Measurements from ENCODE around the gene ZNF423. TPM values are rescaled to one million over a fixed set of nuclear protein-coding genes. Genes with fewer than 3 reads are reported as not detected.
"Not testable (repeated sequence)": the region's sequence is repeated elsewhere in the genome, so short reads cannot be mapped to it uniquely, and the experiment has no call there.

ZNF423 gene
- total and polyA plus RNA-seq, 4 donors = 1.1 to 14.8 (median 3.3) TPM

DNA sequence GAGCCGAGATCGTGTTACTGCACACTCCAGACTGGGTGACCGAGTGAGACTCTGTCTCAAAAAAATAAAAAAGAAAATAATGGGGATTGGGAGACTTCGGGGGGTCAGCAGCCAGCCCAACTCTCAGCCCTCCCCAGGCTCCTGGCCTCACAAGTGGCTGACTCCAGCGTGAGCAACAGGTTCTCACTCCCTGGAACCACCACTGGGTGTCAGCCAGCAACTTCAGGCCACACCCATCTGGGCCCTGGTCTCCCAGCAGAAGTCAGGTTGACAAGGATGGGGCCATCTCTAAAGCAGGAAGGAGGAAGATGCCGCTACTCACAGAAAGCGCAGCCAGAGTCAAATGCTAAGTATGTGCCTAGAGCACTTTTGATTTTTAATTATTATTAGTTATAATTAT, 342.9 kb downstream of the ZNF423 start:
- ATAC-seq (ENCODE audit: insufficient read depth, low FRiP score) (no peak), DNase-seq (no peak)
- no peaks in the 10 kb centered on the region for H3K4me1 ChIP-seq (ENCODE audit: control insufficient read depth in 5 of 5, insufficient read depth in 5 of 5, low read length in 5 of 5)
- no peak overlapping the region for H3K4me3 ChIP-seq
- no peaks in the 10 kb centered on the region for H3K9me3 ChIP-seq (ENCODE audit: control insufficient read depth in 4 of 4, insufficient read depth in 3 of 4, low read length in 3 of 4)
- peaks cover 0 to 11% (median 2%) of the 10 kb centered on the region in 4 donors for H3K36me3 ChIP-seq (ENCODE audit: control insufficient read depth in 4 of 4, insufficient read depth in 4 of 4, low read length in 4 of 4)
- no peak for TF ChIP-seq CTCF (IDR thresholded peaks at IDR 0.05; ENCODE audit: control extremely low read depth, extremely low read depth)
- 67 to 74% methylated on average over 7 of the region's 7 CpGs for WGBS, 2 donors
- H3K27ac ChIP-seq (ENCODE audit: low read depth in 1 of 2, low read length in 1 of 2) = no peak overlapping the region
- no peaks in the 10 kb centered on the region for H3K27me3 ChIP-seq (ENCODE audit: control insufficient read depth in 3 of 3, insufficient read depth in 3 of 3, low read length in 2 of 3)
- no peak overlapping the region for H3K9ac ChIP-seq (ENCODE audit: insufficient read depth in 1 of 2, low read length in 2 of 2)

- Histone ChIP-seq H3K9ac (ENCODE audit: insufficient read depth in 1 of 2, low read length in 2 of 2) (no peak overlapping the region), H3K4me3 (no peak overlapping the region), H3K9me3 (ENCODE audit: control insufficient read depth in 4 of 4, insufficient read depth in 3 of 4, low read length in 3 of 4) (no peaks in the 10 kb centered on the region), H3K4me1 (ENCODE audit: control insufficient read depth in 5 of 5, insufficient read depth in 5 of 5, low read length in 5 of 5) (no peaks in the 10 kb centered on the region), H3K27me3 (ENCODE audit: control insufficient read depth in 3 of 3, insufficient read depth in 3 of 3, low read length in 2 of 3) (no peaks in the 10 kb centered on the region), H3K36me3 (ENCODE audit: control insufficient read depth in 4 of 4, insufficient read depth in 4 of 4, low read length in 4 of 4) (peaks cover 0 to 19% (median 2%) of the 10 kb centered on the region in 4 donors), H3K27ac (ENCODE audit: low read depth in 1 of 2, low read length in 1 of 2) (no peak overlapping the region)
- ATAC-seq (ENCODE audit: insufficient read depth, low FRiP score) (no peak), DNase-seq (no peak)
- no peak for TF ChIP-seq CTCF (IDR thresholded peaks at IDR 0.05; ENCODE audit: control extremely low read depth, extremely low read depth)
- WGBS, 2 donors = 90 to 93% methylated on average over 23 to 25 of the region's 25 CpGs
Observed at GRCh38 chr16:49510654-49511305, 345.1 kb downstream of the ZNF423 start.

DNA sequence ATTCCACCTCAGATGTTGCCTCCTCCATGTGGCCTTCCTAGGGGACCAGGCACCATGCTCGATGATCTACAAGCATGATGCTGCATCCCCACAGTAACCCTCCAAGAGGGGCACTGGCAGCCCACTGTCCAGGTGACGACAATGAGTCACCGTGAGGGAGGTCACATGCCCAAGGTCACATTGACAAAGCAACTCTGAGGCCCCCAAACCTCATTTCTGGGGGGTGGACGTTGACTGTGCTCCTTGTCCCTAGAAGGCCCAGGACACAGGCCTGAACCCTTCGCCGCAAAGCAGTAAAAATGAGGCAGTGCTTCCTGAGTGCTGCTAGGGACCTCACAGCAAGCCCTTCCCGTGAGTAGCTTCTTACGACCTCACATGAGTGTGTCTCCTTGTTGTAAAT, 345.8 kb downstream of the ZNF423 start:
- WGBS, 2 donors = 91 to 96% methylated on average over 8 of the region's 8 CpGs
- no peak overlapping the region for H3K27ac ChIP-seq (ENCODE audit: low read depth in 1 of 2, low read length in 1 of 2)
- no peak for DNase-seq

GRCh38 chr16:49506058-49507013, 349.6 kb downstream of the ZNF423 start:
- H3K27ac ChIP-seq (ENCODE audit: low read depth in 1 of 2, low read length in 1 of 2); H3K9me3 ChIP-seq (ENCODE audit: control insufficient read depth in 4 of 4, insufficient read depth in 3 of 4, low read length in 3 of 4); ATAC-seq (ENCODE audit: insufficient read depth, low FRiP score); H3K4me1 ChIP-seq (ENCODE audit: control insufficient read depth in 5 of 5, insufficient read depth in 5 of 5, low read length in 5 of 5); H3K27me3 ChIP-seq (ENCODE audit: control insufficient read depth in 3 of 3, insufficient read depth in 3 of 3, low read length in 2 of 3); H3K4me3 ChIP-seq; H3K9ac ChIP-seq (ENCODE audit: insufficient read depth in 1 of 2, low read length in 2 of 2); DNase-seq: not testable (repeated sequence)
- WGBS, 2 donors = 81 to 90% methylated on average over 8 of the region's 8 CpGs
- H3K36me3 ChIP-seq (ENCODE audit: control insufficient read depth in 4 of 4, insufficient read depth in 4 of 4, low read length in 4 of 4) = peaks cover 0 to 13% (median 2%) of the 10 kb centered on the region in 4 donors

More for the DNA sequence above, 345.8 kb downstream of the ZNF423 start:
- Histone ChIP-seq H3K9me3 (ENCODE audit: control insufficient read depth in 4 of 4, insufficient read depth in 3 of 4, low read length in 3 of 4) (no peaks in the 10 kb centered on the region), H3K9ac (ENCODE audit: insufficient read depth in 1 of 2, low read length in 2 of 2) (no peak overlapping the region), H3K4me1 (ENCODE audit: control insufficient read depth in 5 of 5, insufficient read depth in 5 of 5, low read length in 5 of 5) (no peaks in the 10 kb centered on the region), H3K4me3 (no peak overlapping the region), H3K27me3 (ENCODE audit: control insufficient read depth in 3 of 3, insufficient read depth in 3 of 3, low read length in 2 of 3) (no peaks in the 10 kb centered on the region), H3K36me3 (ENCODE audit: control insufficient read depth in 4 of 4, insufficient read depth in 4 of 4, low read length in 4 of 4) (peaks cover 0 to 19% (median 2%) of the 10 kb centered on the region in 4 donors)
- ATAC-seq (ENCODE audit: insufficient read depth, low FRiP score) = no peak
- no peak for TF ChIP-seq CTCF (IDR thresholded peaks at IDR 0.05; ENCODE audit: control extremely low read depth, extremely low read depth)

Measured in lung (tissue), 12 donors.